ENCODE results near the gene AMOTL1.
"Not testable (repeated sequence)": the region's sequence is repeated elsewhere in the genome, so short reads cannot be mapped to it uniquely, and the experiment has no call there.

Gene AMOTL1

DNA sequence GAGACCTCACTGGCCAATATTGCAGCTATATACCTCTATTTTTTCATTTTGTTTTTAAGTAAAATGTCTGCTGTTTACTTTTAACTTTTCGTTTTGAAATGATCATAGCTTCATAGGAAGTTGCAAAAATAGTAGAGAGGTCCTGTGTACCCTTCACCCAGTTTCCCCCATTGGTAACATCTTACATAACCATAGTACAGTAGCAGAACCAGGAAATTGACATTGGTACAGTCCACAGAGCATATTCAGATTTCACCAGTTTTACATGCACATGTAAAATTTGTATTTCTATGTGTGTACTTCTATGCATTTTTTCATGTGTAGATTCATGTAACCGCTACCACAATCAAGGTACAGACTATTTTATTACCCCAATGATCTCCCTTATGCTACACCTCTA, 3.8 kb downstream of the AMOTL1 start:
- no peak for DNase-seq

DNA sequence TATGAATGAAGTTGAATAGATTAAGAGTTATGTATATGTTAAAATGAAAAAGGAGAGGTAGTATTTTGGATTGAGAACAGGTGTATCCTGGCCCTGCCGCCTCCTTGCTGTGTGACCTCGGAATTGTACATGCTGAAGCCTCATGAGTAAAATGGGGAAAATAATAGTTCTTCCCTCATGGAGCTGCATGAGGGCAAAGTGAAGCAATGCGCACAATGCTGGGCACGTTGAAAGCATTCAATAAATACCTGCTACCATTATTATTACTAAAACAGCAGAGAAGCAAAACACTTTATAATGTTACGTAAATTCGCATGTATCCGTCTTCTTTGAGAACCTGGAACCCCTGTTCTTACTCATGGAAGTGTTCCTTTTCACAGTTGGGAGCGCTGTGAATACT, 5.7 kb downstream of the AMOTL1 start:
- DNase-seq = no peak

DNA sequence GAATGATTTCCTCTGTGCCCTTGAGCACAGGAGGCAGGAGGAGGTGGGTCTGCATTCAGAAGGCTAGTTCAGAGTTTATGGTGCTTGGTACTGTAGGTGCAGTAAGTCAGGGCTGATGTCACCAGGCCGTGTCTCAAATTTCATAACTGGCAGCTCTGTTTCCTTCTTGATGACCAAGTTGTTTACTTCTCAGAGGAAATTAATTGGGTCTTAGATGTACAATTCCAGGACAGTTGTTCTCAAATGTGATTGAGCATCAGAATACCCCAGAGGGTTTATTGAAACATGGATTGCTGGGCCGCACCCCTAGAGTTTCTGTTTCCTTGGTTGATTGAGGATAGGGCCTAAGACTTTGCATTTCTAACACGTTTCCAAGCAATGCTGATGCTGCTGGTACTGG, 6.2 kb downstream of the AMOTL1 start:
- no peak for DNase-seq

GRCh38 chr11:94775567-94776327, 7.6 kb downstream of the AMOTL1 start:
- DNase-seq = no peak

DNA sequence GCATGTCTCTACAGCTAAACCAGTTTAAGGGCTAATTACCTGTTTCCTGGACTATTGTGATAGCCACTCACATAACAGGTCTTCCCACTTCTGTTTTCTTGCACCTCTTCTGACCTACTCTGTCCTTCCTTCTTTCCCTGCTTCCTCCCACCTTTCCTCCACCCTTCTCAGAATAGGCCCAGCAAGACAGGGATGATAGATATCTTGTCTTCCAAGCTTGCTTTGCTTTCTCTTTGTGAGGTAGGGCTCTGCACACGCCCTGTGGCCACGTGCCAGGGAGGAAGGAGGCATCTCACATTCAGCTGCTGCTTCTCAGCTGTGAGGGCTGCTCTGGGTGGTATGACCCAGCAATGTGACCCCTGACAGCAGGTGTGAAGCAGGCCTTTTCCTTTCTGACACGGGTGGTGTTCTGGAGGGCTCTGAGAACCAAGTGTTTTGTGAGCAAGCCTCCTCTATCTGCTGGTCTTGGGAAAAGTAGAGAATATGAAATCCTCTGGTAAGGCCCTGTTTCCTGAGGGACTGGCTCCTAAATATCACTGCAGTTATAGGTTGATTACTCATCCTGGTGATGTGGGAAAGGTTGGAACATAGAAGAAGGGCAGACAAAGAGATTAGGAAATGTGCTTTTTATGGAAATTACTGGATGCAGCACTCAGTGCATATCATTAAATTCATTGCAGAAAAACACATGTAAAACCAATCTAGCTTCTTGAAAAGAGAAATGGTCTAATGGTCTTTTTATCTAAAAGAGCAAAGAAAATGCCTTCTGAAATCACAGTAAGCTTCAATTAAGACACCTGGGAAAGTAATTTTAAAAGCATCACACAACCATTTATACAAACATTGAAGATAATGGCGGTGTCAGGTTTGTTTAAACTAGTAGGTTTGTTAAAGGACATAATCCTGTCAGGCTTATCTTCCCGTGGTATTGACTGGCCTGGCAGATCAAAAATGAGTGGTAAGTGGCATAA, 8.5 kb downstream of the AMOTL1 start:
- DNase-seq = no peak

- DNase-seq = no peak
Measured at GRCh38 chr11:94780432-94780831, 12.3 kb downstream of the AMOTL1 start.

GRCh38 chr11:94781837-94782236, 13.7 kb downstream of the AMOTL1 start:
- DNase-seq = no peak

DNA sequence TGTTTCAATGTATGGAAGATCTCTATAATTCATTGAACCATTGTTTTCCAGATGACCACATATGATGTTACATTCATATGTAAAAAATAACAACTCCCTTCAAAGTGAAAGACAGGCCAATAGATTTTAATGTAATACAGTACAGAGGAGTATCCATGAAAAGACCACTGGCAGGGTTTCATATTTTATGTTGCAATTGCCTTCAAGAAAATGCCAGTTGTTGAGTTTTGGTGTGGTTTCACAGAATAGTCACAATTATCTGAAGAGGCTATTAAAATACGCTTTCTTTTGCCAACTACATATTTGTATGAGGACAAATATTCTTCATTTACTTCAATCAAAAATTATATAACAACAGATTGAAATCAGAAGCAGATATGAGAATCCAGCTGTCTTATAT, 14.3 kb downstream of the AMOTL1 start:
- DNase-seq = no peak

DNA sequence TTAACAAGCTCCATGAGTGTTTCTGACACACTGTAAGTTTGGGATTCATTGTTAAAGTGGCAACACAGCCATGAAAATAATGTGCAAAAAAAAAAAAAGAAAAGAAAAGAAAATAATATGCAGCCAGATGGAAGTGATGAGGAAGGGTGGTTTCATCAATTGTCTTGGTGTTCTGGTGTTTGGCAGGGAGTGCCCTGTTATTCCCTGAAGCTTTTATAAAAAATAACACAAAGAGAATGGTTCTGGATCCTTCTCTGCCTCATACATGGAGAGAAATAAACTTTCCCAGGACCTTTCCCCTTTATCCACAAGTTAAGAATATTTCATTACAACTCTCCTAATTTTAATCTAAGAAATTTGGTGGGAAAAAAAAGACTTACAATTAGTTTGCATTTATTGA, 16.7 kb downstream of the AMOTL1 start:
- no peak for DNase-seq

- no peak for DNase-seq
Measured at GRCh38 chr11:94785509-94785908, 17.4 kb downstream of the AMOTL1 start.

GRCh38 chr11:94786264-94787126, 18.3 kb downstream of the AMOTL1 start:
- no peak for DNase-seq

DNA sequence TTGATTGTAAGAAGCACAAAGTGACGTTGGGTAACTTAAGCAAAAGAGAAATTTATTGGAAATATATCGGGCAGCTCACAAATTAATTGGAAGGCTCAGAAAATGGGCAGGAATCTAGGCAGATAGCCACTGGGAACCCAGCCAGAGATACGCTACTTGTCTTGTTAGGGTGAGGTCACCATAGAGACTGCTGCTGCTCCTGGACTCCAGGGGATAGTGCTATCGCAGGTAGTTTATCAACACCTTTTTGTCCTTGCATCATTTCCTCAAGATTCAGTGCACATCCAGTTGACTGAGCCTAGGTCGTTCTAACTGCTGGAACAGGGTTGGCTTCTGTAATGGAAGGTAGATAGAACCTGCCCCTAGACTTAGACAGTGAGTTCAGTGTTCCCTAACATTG, 19.6 kb downstream of the AMOTL1 start:
- no peak for DNase-seq

- DNase-seq = no peak
Measured at GRCh38 chr11:94788396-94788795, 20.2 kb downstream of the AMOTL1 start.

- no peak for DNase-seq
Measured at GRCh38 chr11:94790197-94790596, 22.0 kb downstream of the AMOTL1 start.

DNA sequence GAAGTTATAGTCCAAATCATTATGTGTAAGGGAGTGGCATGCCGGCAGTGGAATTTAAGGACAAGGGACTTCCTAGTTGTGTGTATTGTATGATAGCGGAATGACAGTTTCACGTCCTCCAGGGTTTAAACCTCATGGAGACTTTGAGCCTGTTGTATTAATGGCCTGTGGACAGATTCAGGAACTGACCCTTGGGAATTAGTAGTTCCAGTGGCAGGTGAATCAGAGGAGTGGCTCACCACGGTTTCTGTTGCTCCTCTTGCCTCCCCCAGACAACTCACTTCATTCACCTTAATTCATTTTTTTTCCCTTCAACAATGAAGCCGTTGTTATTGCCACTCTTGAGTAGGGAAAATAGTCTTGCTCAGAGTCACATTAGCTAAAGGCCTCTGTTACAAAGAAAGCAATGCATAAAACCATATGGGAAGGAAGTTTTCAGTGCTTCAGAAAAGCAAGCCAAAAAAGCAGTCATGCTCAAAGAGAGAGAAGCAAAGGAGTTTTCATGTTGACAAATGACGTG, 22.6 kb downstream of the AMOTL1 start:
- no peak for DNase-seq

DNA sequence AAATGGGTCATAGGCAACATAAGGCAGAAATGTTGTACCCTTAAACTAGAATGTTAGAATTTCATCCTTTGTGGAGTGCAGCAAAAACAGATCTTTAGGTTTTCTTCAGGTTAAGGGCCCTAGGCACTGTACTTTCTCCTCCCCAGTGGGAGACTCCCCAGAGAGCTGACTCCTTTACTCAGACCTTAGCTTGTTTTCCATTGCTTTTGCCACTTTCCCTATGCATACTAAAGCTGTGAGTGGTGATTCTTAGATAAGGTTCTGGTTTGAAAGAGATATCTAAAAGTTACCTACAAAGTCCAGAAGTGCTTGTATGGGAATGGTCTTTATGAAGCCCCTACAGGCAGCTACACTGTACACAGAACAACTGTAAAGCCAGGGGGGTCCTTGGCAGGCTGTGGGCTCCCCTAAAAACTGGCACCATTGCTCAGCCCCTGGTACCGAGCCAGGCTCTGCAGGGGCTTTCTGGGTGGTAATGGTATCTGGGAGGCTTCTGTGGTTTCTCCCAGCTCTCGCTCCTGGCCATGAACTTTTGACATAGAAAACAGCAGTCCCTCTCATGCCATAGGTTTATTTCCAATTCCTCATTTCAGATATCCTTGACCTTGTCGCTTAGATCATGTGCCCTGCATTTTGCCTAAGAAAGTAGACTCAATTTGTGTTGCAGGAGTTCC, 23.2 kb downstream of the AMOTL1 start:
- no peak for DNase-seq

GRCh38 chr11:94791942-94792341, 23.8 kb downstream of the AMOTL1 start:
- not testable (repeated sequence) for DNase-seq

GRCh38 chr11:94792451-94792850, 24.3 kb downstream of the AMOTL1 start:
- no peak for DNase-seq

DNA sequence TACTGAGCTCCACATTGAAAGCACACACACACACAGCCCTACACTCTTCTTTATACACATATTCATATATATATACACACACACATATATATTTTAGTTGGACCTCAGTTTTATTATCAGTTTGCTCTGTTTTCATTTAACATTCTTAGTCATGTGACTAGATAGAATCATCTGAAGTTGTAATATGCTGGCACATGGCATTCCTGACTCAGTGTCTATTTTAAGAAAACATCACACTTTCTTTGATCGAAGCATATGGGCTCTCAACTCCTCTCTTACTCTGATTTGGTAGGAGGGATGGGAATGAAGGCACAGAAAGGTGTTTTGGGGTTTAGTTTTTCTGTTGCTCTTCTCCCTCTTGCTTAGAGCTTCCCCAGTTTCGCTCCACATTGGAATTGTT, 24.8 kb downstream of the AMOTL1 start:
- no peak for DNase-seq

GRCh38 chr11:94793822-94794221, 25.7 kb downstream of the AMOTL1 start:
- DNase-seq = no peak

- DNase-seq = no peak
Measured at GRCh38 chr11:94794287-94795168, 26.4 kb downstream of the AMOTL1 start.

Data from activated effector memory CD4-positive, alpha-beta T cell treated with Interleukin-2 at 50 U/mL for 16 hours (primary cell).